ENCODE measurements around the gene LRGUK. TPM values are rescaled to one million over a fixed set of nuclear protein-coding genes. Genes with fewer than 3 reads are reported as not detected.
A peak's percentile ranks its signal among the peaks of the same experiment; 100 is the strongest.
"Not testable (repeated sequence)": the region's sequence is repeated elsewhere in the genome, so short reads cannot be mapped to it uniquely, and the experiment has no call there.

Gene LRGUK
- total RNA-seq, 4 donors from 2014 or later = 0.48 to 9.4 (median 3.3) TPM

- TF ChIP-seq POLR2A (IDR thresholded peaks at IDR 0.05) = no peak
- TF ChIP-seq, protein P1, sequence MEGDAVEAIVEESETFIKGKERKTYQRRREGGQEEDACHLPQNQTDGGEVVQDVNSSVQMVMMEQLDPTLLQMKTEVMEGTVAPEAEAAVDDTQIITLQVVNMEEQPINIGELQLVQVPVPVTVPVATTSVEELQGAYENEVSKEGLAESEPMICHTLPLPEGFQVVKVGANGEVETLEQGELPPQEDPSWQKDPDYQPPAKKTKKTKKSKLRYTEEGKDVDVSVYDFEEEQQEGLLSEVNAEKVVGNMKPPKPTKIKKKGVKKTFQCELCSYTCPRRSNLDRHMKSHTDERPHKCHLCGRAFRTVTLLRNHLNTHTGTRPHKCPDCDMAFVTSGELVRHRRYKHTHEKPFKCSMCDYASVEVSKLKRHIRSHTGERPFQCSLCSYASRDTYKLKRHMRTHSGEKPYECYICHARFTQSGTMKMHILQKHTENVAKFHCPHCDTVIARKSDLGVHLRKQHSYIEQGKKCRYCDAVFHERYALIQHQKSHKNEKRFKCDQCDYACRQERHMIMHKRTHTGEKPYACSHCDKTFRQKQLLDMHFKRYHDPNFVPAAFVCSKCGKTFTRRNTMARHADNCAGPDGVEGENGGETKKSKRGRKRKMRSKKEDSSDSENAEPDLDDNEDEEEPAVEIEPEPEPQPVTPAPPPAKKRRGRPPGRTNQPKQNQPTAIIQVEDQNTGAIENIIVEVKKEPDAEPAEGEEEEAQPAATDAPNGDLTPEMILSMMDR (IDR thresholded peaks at IDR 0.05) = no peak
- TF ChIP-seq EP300 (IDR thresholded peaks at IDR 0.05; ENCODE audit: low read depth) = no peak
- no peak for TF ChIP-seq POLR2AphosphoS5 (IDR thresholded peaks at IDR 0.05)
- no peak overlapping the region for H3K4me3 ChIP-seq
- no peaks in the 10 kb centered on the region for H3K27me3 ChIP-seq
- no peaks in the 10 kb centered on the region for H3K4me1 ChIP-seq
- no peak overlapping the region for H3K27ac ChIP-seq
- intact Hi-C loops (cut with DNase I; ENCODE audit: low total_unique reads) = no loop called here
- 70 to 78% methylated on average over 2 of the region's 2 CpGs for WGBS, 2 donors (ENCODE audit: low coverage in 1 of 2)
- no peak for DNase-seq
- in situ Hi-C loops (cut with MboI; ENCODE audit: low pct_ligation_motif_present in 1 of 4, low pct_unique_long_range_greater_than_20kb in 1 of 4, low sequenced_read_pairs in 3 of 4) = no loop called here
- peaks cover 0 to 1% (median 0%) of the 10 kb centered on the region in 4 donors for H3K36me3 ChIP-seq
- no peaks in the 10 kb centered on the region for H3K9me3 ChIP-seq
Measured at GRCh38 chr7:134289841-134290240, 162.7 kb downstream of the LRGUK start.

DNA sequence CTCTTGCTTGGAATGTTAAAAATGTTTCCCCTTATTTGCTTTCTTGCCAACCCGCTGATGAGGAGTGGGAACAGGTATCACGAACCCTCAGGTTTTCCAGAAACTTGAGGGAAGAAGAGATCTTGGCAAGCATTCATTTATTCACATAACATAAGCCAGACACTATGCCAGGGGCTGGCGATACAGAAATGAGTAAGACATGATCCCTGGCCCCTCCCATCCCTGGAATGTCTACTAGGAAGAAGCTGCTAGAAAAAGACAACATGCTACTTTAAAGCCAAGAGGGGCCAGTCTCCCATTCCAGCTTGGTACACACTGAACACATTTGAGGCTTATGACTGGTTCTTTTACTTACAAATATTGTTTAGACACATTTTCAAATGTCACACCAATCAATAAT lies 163.1 kb downstream of the LRGUK start:
- no peak overlapping the region for H3K4me3 ChIP-seq
- no peaks in the 10 kb centered on the region for H3K4me1 ChIP-seq
- TF ChIP-seq EP300 (IDR thresholded peaks at IDR 0.05; ENCODE audit: low read depth) (no peak), POLR2A (IDR thresholded peaks at IDR 0.05) (no peak), POLR2AphosphoS5 (IDR thresholded peaks at IDR 0.05) (no peak)
- TF ChIP-seq, protein P1 (IDR thresholded peaks at IDR 0.05) = no peak
- intact Hi-C loops (cut with DNase I; ENCODE audit: low total_unique reads) = no loop called here
- no peak for DNase-seq
- no peaks in the 10 kb centered on the region for H3K9me3 ChIP-seq
- 80 to 81% methylated on average over 1 to 3 of the region's 3 CpGs for WGBS, 2 donors (ENCODE audit: low coverage in 1 of 2)
- in situ Hi-C loops (cut with MboI; ENCODE audit: low pct_ligation_motif_present in 1 of 4, low pct_unique_long_range_greater_than_20kb in 1 of 4, low sequenced_read_pairs in 3 of 4) = no loop called here
- H3K36me3 ChIP-seq = peaks cover 0 to 6% (median 0%) of the 10 kb centered on the region in 4 donors
- no peaks in the 10 kb centered on the region for H3K27me3 ChIP-seq
- no peak overlapping the region for H3K27ac ChIP-seq

DNA sequence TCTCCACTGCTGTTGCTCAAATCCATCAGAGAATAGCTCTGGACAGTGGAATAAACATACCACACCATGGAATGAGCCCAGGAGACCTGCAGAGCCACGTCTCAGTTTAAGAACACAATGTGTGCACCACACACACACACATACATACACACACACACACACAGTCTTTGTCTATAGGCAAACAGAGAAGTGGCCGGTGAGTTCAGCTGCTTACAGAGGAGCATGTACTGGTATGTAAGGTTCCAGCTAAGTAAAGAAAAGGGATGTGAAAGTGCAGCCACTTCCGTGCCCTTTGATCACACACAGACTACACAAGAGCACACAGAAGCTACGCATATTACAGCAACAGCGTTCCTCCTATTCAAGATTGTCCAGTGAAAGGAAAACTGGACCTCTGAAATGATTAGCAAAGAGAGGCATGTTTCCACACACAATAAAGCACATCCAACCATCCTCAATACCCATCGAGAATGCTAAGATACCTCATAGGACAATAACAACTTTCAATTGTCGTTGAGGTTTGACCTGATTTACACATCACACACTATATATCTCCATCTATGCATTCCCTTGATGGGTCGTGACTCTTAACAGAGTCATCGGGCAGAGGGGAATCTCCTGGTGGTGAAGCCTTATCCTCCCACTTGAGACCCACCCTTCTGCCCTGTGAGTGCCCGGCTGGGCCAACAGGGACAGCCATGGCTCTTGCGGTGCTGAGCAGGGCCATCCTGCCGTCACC lies 166.0 kb downstream of the LRGUK start:
- 67 to 77% methylated on average over 3 to 12 of the region's 12 CpGs for WGBS, 2 donors (ENCODE audit: low coverage in 1 of 2)
- TF ChIP-seq EP300 (IDR thresholded peaks at IDR 0.05; ENCODE audit: low read depth) (no peak), POLR2AphosphoS5 (IDR thresholded peaks at IDR 0.05) (no peak), POLR2A (IDR thresholded peaks at IDR 0.05) (no peak)
- TF ChIP-seq, protein P1 (IDR thresholded peaks at IDR 0.05) = no peak
- intact Hi-C loops (cut with DNase I; ENCODE audit: low total_unique reads) (no loop called here), in situ Hi-C loops (cut with MboI; ENCODE audit: low pct_ligation_motif_present in 1 of 4, low pct_unique_long_range_greater_than_20kb in 1 of 4, low sequenced_read_pairs in 3 of 4) (no loop called here)
- Histone ChIP-seq H3K4me1 (no peaks in the 10 kb centered on the region), H3K36me3 (peaks cover 0 to 6% (median 2%) of the 10 kb centered on the region in 4 donors), H3K27ac (no peak overlapping the region), H3K9me3 (no peaks in the 10 kb centered on the region), H3K4me3 (no peak overlapping the region), H3K27me3 (no peaks in the 10 kb centered on the region)
- DNase-seq = peak; percentile 35

- H3K27me3 ChIP-seq; H3K4me1 ChIP-seq; in situ Hi-C loops (cut with MboI; ENCODE audit: low pct_ligation_motif_present in 1 of 4, low pct_unique_long_range_greater_than_20kb in 1 of 4, low sequenced_read_pairs in 3 of 4); H3K36me3 ChIP-seq; H3K27ac ChIP-seq; DNase-seq; H3K4me3 ChIP-seq; intact Hi-C loops (cut with DNase I; ENCODE audit: low total_unique reads); H3K9me3 ChIP-seq: not testable (repeated sequence)
- 86% methylated on average over 7 of the region's 7 CpGs; no CpG with 5 or more reads in 1 of the 2 donors for WGBS, 2 donors (ENCODE audit: low coverage in 1 of 2)
Measured at GRCh38 chr7:134295982-134296381, 168.8 kb downstream of the LRGUK start.

Data from transverse colon (tissue), 4 donors.